Neutrophil (primary cell): ENCODE measurements around the gene TBCEL.
A peak's percentile ranks its signal among the peaks of the same experiment; 100 is the strongest.

Source experiments
- H3K27ac ChIP-seq: fragments of 200-600 bp; sonication (generic); 2 replicates; pipeline ENCODE4 v1.5.1; 2016; ENCODE audit warnings: mild to moderate bottlenecking, moderate library complexity
- H3K27me3 ChIP-seq: fragments of 200-600 bp; sonication (generic); 2 replicates; pipeline ENCODE4 v1.6.0; 2016; ENCODE audit warnings: mild to moderate bottlenecking
- H3K36me3 ChIP-seq: fragments of 200-600 bp; sonication (generic); 2 replicates; pipeline ENCODE4 v1.5.1; 2017
- H3K4me1 ChIP-seq, 2 experiments: fragments of 200-600 bp in 1 of 2; sonication (generic) in 1 of 2; 1 replicate in 1 of 2; 2 replicates in 1 of 2; pipeline versions ENCODE4 v1.5.1 to v1.6.1; 2013 to 2016; ENCODE audit warnings: low read depth in 1 of 2, low read length in 1 of 2, mild to moderate bottlenecking in 1 of 2, moderate library complexity in 1 of 2; ENCODE audit not compliant: control insufficient read depth in 1 of 2, insufficient read depth in 1 of 2
- H3K4me3 ChIP-seq, 2 experiments: fragments of 200-600 bp in 1 of 2; sonication (generic) in 1 of 2; 1 replicate in 1 of 2; 2 replicates in 1 of 2; pipeline ENCODE4 v1.5.1; 2013 to 2016; ENCODE audit warnings: low read depth in 1 of 2, low read length in 1 of 2, mild to moderate bottlenecking in 1 of 2, moderate library complexity in 1 of 2
- H3K9me3 ChIP-seq: fragments of 200-600 bp; sonication (generic); 2 replicates; pipeline ENCODE4 v1.5.1; 2016
- CTCF ChIP-seq: fragments of 200-600 bp; sonication (generic); IDR thresholded peaks from 2 replicates; pipeline ENCODE4 v1.5.1; 2016; ENCODE audit warnings: antibody characterized with exemption

TBCEL gene

GRCh38 chr11:121023848-121024751 lies at the start of gene TBCEL:
TSS of gene TBCEL (plus strand) at chr11:121024102. CDS start at chr11:121045691, 21,589 bp downstream.
- TF ChIP-seq CTCF = no peak
- H3K4me1 ChIP-seq = peaks cover 0 to 14% of the 10 kb centered on the region in 2 experiments
- H3K27ac ChIP-seq = no peak within 1 kb of the TSS
- H3K9me3 ChIP-seq = no peaks in the 10 kb centered on the region
- peaks cover 53% of the 10 kb centered on the region for H3K27me3 ChIP-seq
- no peaks in the 10 kb centered on the region for H3K36me3 ChIP-seq
- peak within 1 kb of the TSS; percentile 58 to 72 for H3K4me3 ChIP-seq

- H3K4me1 ChIP-seq = no peaks in the 10 kb centered on the region
- H3K27ac ChIP-seq = no peak overlapping the region
- no peaks in the 10 kb centered on the region for H3K36me3 ChIP-seq
- no peak for TF ChIP-seq CTCF
- H3K4me3 ChIP-seq = no peak overlapping the region
- peaks cover 65% of the 10 kb centered on the region for H3K27me3 ChIP-seq
- no peaks in the 10 kb centered on the region for H3K9me3 ChIP-seq
These were observed 49.4 kb upstream of the TBCEL start for GRCh38 chr11:120974466-120974865.

- no peaks in the 10 kb centered on the region for H3K9me3 ChIP-seq
- H3K4me3 ChIP-seq = no peak overlapping the region
- H3K36me3 ChIP-seq = no peaks in the 10 kb centered on the region
- H3K4me1 ChIP-seq = no peaks in the 10 kb centered on the region
- TF ChIP-seq CTCF = no peak
- H3K27me3 ChIP-seq = peaks cover 70% of the 10 kb centered on the region
- no peak overlapping the region for H3K27ac ChIP-seq
These were observed 48.9 kb upstream of the TBCEL start for GRCh38 chr11:120974965-120975364.

- peaks cover 81% of the 10 kb centered on the region for H3K27me3 ChIP-seq
- no peak overlapping the region for H3K4me3 ChIP-seq
- no peaks in the 10 kb centered on the region for H3K9me3 ChIP-seq
- no peaks in the 10 kb centered on the region for H3K4me1 ChIP-seq
- H3K27ac ChIP-seq = no peak overlapping the region
- H3K36me3 ChIP-seq = no peaks in the 10 kb centered on the region
- no peak for TF ChIP-seq CTCF
These were observed 46.4 kb upstream of the TBCEL start for GRCh38 chr11:120977266-120978137.

GRCh38 chr11:120978701-120979100 lies 45.2 kb upstream of the TBCEL start:
- TF ChIP-seq CTCF = no peak
- no peaks in the 10 kb centered on the region for H3K36me3 ChIP-seq
- H3K4me3 ChIP-seq = no peak overlapping the region
- H3K27ac ChIP-seq = no peak overlapping the region
- H3K27me3 ChIP-seq = peaks cover 91% of the 10 kb centered on the region
- H3K9me3 ChIP-seq = no peaks in the 10 kb centered on the region
- H3K4me1 ChIP-seq = no peaks in the 10 kb centered on the region
